SK-N-SH (cell line): ENCODE data around the gene GPR87. TPM values are rescaled to one million over a fixed set of nuclear protein-coding genes. Genes with fewer than 3 reads are reported as not detected.

ENCODE experiments used
- CTCF ChIA-PET: fragments of 300-600, 350-600 bp; formaldehyde crosslinking; extraction: SDS; loops from one replicate; lab custom pipeline; 2021; lab: Yijun Ruan, JAX
- POLR2A ChIA-PET: fragments of 350-600 bp; sonication (Branson Sonifier 250); formaldehyde crosslinking; extraction: SDS; loops from one replicate; lab custom pipeline; 2020; ENCODE audit warnings: antibody characterized with exemption, inconsistent platforms; lab: Yijun Ruan, JAX
- DNase-seq: peaks from one replicate; pipeline ENCODE4 v3.0.0; 2012
- H2AFZ ChIP-seq: fragments of 200-600 bp; sonication (generic); 2 replicates; pipeline ENCODE4 v1.8.1; 2016; ENCODE audit warnings: antibody characterized with exemption, mild to moderate bottlenecking, low read depth
- H3F3A ChIP-seq: fragments of 200-600 bp; sonication (generic); replicated peaks from 2 replicates; pipeline ENCODE3; 2016; ENCODE audit warnings: antibody characterized with exemption, mild to moderate bottlenecking; ENCODE audit not compliant: insufficient read depth
- H3K27ac ChIP-seq, 2 experiments: fragments of 200-500 bp in 1 of 2; fragments of 200-600 bp in 1 of 2; sonication (Bioruptor generic) in 1 of 2; sonication (generic), shearing (Covaris generic) in 1 of 2; 2 replicates each; pipeline versions ENCODE4 v1.5.1 to v1.6.1; 2014 to 2016; ENCODE audit warnings: low read depth in 2 of 2, inconsistent platforms in 1 of 2, low read length in 1 of 2, mild to moderate bottlenecking in 1 of 2, mixed read lengths in 1 of 2
- H3K27me3 ChIP-seq: fragments of 200-600 bp; sonication (generic), shearing (Covaris generic); 2 replicates; pipeline ENCODE4 v1.6.1; 2016; ENCODE audit warnings: mixed run types; ENCODE audit not compliant: insufficient read depth
- H3K36me3 ChIP-seq, 2 experiments: fragments of 200-500 bp in 1 of 2; fragments of 200-600 bp in 1 of 2; sonication (Bioruptor generic) in 1 of 2; sonication (generic) in 1 of 2; replicated peaks in 1 of 2; 2 replicates each; pipeline versions ENCODE3 to v1.5.1; 2014 to 2016; ENCODE audit warnings: low read length in 1 of 2, mild to moderate bottlenecking in 1 of 2; ENCODE audit not compliant: insufficient read depth in 2 of 2, control insufficient read depth in 1 of 2
- H3K4me1 ChIP-seq, 2 experiments: fragments of 200-500 bp in 1 of 2; fragments of 200-600 bp in 1 of 2; sonication (Bioruptor generic) in 1 of 2; sonication (generic), shearing (Covaris generic) in 1 of 2; 2 replicates each; pipeline versions ENCODE4 v1.5.1 to v1.6.1; 2014 to 2016; ENCODE audit warnings: low read depth in 1 of 2, low read length in 1 of 2, mixed run types in 1 of 2; ENCODE audit not compliant: insufficient read depth in 2 of 2, control insufficient read depth in 1 of 2
- H3K4me2 ChIP-seq: fragments of 200-600 bp; sonication (generic), shearing (Covaris generic); 2 replicates; pipeline ENCODE4 v1.6.1; 2017; ENCODE audit warnings: mixed run types
- H3K4me3 ChIP-seq, 2 experiments: fragments of 200-500 bp in 1 of 2; fragments of 200-600 bp in 1 of 2; sonication (Bioruptor generic) in 1 of 2; sonication (generic), shearing (Covaris generic) in 1 of 2; 2 replicates each; pipeline versions ENCODE4 v1.5.1 to v1.8.1; 2014 to 2016; ENCODE audit warnings: low read depth in 2 of 2, inconsistent platforms in 1 of 2, low read length in 1 of 2, mild to moderate bottlenecking in 1 of 2, mixed read lengths in 1 of 2, moderate library complexity in 1 of 2
- H3K79me2 ChIP-seq: fragments of 200-600 bp; sonication (generic); 2 replicates; pipeline ENCODE4 v1.8.1; 2017; ENCODE audit warnings: mild to moderate bottlenecking; ENCODE audit not compliant: insufficient read depth
- H3K9ac ChIP-seq: fragments of 200-600 bp; sonication (generic); 2 replicates; pipeline ENCODE4 v1.6.1; 2017; ENCODE audit warnings: mixed run types
- H3K9me2 ChIP-seq: fragments of 200-600 bp; sonication (generic); 2 replicates; pipeline ENCODE4 v1.6.1; 2017; ENCODE audit warnings: mixed run types
- H3K9me3 ChIP-seq: fragments of 200-600 bp; sonication (generic); 2 replicates; pipeline ENCODE4 v1.6.1; 2017; ENCODE audit warnings: mixed run types, mild to moderate bottlenecking, moderate library complexity
- H4K20me1 ChIP-seq: fragments of 200-600 bp; sonication (generic); 2 replicates; pipeline ENCODE4 v1.6.1; 2017; ENCODE audit warnings: mild to moderate bottlenecking, mixed run types; ENCODE audit not compliant: insufficient read depth
- CHD2 ChIP-seq: fragments of 150-350 bp; IDR thresholded peaks from 2 replicates; pipeline ENCODE4 v1.6.1; 2018; ENCODE audit warnings: low read length; ENCODE audit not compliant: partially characterized antibody
- EP300 ChIP-seq, 2 experiments: IDR thresholded peaks; 2 replicates each; pipeline versions ENCODE4 v1.4.0 to v1.6.1; 2012; ENCODE audit warnings: borderline replicate concordance in 1 of 2, low read depth in 1 of 2, low read length in 1 of 2
- FOSL2 ChIP-seq: IDR thresholded peaks from 2 replicates; pipeline ENCODE4 v1.4.0; 2012; ENCODE audit warnings: low read depth, mild to moderate bottlenecking, moderate library complexity, borderline replicate concordance
- FOXJ3 ChIP-seq: sonication (generic); formaldehyde crosslinking; IDR thresholded peaks from 2 replicates; pipeline ENCODE4 v1.5.1; 2020; ENCODE audit warnings: mild to moderate bottlenecking, missing genetic modification reagents
- FOXM1 ChIP-seq: IDR thresholded peaks from 2 replicates; pipeline ENCODE4 v1.4.0; 2012; ENCODE audit warnings: low read depth, mild to moderate bottlenecking
- GABPA ChIP-seq: IDR thresholded peaks from 2 replicates; pipeline ENCODE4 v1.4.0; 2012; ENCODE audit warnings: low read depth, mild to moderate bottlenecking
- GATA2 ChIP-seq: sonication (generic); formaldehyde crosslinking; IDR thresholded peaks from 2 replicates; pipeline ENCODE4 v1.5.0; 2020; ENCODE audit warnings: mild to moderate bottlenecking, missing genetic modification reagents
- JUND ChIP-seq: IDR thresholded peaks from 2 replicates; pipeline ENCODE4 v1.4.0; 2012
- MEF2A ChIP-seq: IDR thresholded peaks from 2 replicates; pipeline ENCODE4 v1.4.0; 2012; ENCODE audit warnings: low read depth, borderline replicate concordance
- MXI1 ChIP-seq: IDR thresholded peaks from 2 replicates; pipeline ENCODE4 v1.6.1; 2012; ENCODE audit warnings: mild to moderate bottlenecking, low read depth, low read length, improper control_type of control experiment
- NFIC ChIP-seq: IDR thresholded peaks from 2 replicates; pipeline ENCODE4 v1.4.0; 2012; ENCODE audit warnings: borderline replicate concordance
- NRF1 ChIP-seq: IDR thresholded peaks from 2 replicates; pipeline ENCODE4 v1.6.1; 2012; ENCODE audit warnings: low read depth, mild to moderate bottlenecking, low read length
- PBX3 ChIP-seq: IDR thresholded peaks from 2 replicates; pipeline ENCODE4; 2012
- POLR2AphosphoS5 ChIP-seq: IDR thresholded peaks from 2 replicates; pipeline ENCODE4 v1.6.1; 2012; ENCODE audit warnings: low read depth, low read length
- RCOR1 ChIP-seq: fragments of 150-350 bp; IDR thresholded peaks from 2 replicates; pipeline ENCODE4 v1.6.1; 2017; ENCODE audit warnings: antibody characterized with exemption, low read length
- REST ChIP-seq: IDR thresholded peaks from 2 replicates; pipeline ENCODE4 v1.6.1; 2012; ENCODE audit warnings: mild to moderate bottlenecking, low read depth, low read length, moderate library complexity
- RFX5 ChIP-seq: IDR thresholded peaks from 2 replicates; pipeline ENCODE4 v1.6.1; 2012; ENCODE audit warnings: mild to moderate bottlenecking, improper control_type of control experiment, low read length
- RXRA ChIP-seq: IDR thresholded peaks from 2 replicates; pipeline ENCODE4 v1.4.0; 2012; ENCODE audit warnings: low read depth, mild to moderate bottlenecking, borderline replicate concordance
- SIN3A ChIP-seq: IDR thresholded peaks from 2 replicates; pipeline ENCODE4 v1.6.1; 2012; ENCODE audit warnings: low read depth, mild to moderate bottlenecking, low read length, moderate library complexity, borderline replicate concordance
- TAF1 ChIP-seq: IDR thresholded peaks from 2 replicates; pipeline ENCODE4 v1.6.1; 2012; ENCODE audit warnings: low read depth, mild to moderate bottlenecking, low read length, moderate library complexity, borderline replicate concordance
- TCF12 ChIP-seq: IDR thresholded peaks from 2 replicates; pipeline ENCODE4 v1.4.0; 2012
- USF1 ChIP-seq: IDR thresholded peaks from 2 replicates; pipeline ENCODE4 v1.4.0; 2012; ENCODE audit warnings: low read depth, borderline replicate concordance
- USF2 ChIP-seq: fragments of 150-350 bp; IDR thresholded peaks from 2 replicates; pipeline ENCODE4 v1.6.1; 2017; ENCODE audit warnings: antibody characterized with exemption, low read length, low read depth, borderline replicate concordance
- YY1 ChIP-seq: IDR thresholded peaks from 2 replicates; pipeline ENCODE4 v1.4.0; 2012; ENCODE audit warnings: low read depth, mild to moderate bottlenecking
- WGBS: methylation state at CpG from one replicate; pipeline ENCODE4 v1.1.6; 2017; ENCODE audit warnings: low lambda C conversion rate; 5-methylcytosine and 5-hydroxymethylcytosine counted together
- polyA plus RNA-seq, 3 experiments: library from polyadenylated mRNA; depleted of rRNA; stranded (reverse); fragments of >200 nt; gene quantifications; 2 replicates each; pipeline ENCODE4 v1.2.3, GENCODE V29; 2012

Gene GPR87
- polyA plus RNA-seq, 1 of the 3 experiments (the other 2 are of a cell fraction): 2.3 TPM

- peak; percentile 53; the same call in 1 of the 2 replicates for TF ChIP-seq REST
- TF ChIP-seq NFIC: peak; percentile 85
- peak; percentile 88 for TF ChIP-seq PBX3
- TF ChIP-seq NRF1: no peak
- peak; percentile 98 for TF ChIP-seq TCF12
- TF ChIP-seq SIN3A: no peak
- TF ChIP-seq CHD2: no peak
- peak; percentile 63 for TF ChIP-seq FOSL2
- TF ChIP-seq USF2: no peak
- no peak for TF ChIP-seq TAF1
- TF ChIP-seq FOXM1: peak; percentile 29; the same call in 1 of the 2 replicates
- TF ChIP-seq USF1: no peak
- TF ChIP-seq RXRA: peak; percentile 64; the same call in 1 of the 2 replicates
- TF ChIP-seq YY1: no peak
- TF ChIP-seq GATA2: no peak
- TF ChIP-seq, all 33 proteins: peak for 14
These were observed 11.4 kb downstream of the GPR87 start (continued) for GRCh38 chr3:151305060-151305774.

GRCh38 chr3:151303751-151304150, 12.9 kb downstream of the GPR87 start:
- H3K9ac ChIP-seq: no peak overlapping the region
- H3K9me3 ChIP-seq: no peaks in the 10 kb centered on the region
- H3K4me1 ChIP-seq: peaks cover 0 to 13% of the 10 kb centered on the region in 2 experiments; a peak in 2 of 4 replicates
- peaks cover 4% of the 10 kb centered on the region; the same call in 1 of the 2 replicates for H3K27me3 ChIP-seq
- WGBS: 54% methylated on average over 2 of the region's 2 CpGs
- no peak overlapping the region for H3K4me3 ChIP-seq
- no peaks in the 10 kb centered on the region for H4K20me1 ChIP-seq
- DNase-seq: no peak
- H3K79me2 ChIP-seq: no peaks in the 10 kb centered on the region
- H3K4me2 ChIP-seq: no peak overlapping the region
- no peaks in the 10 kb centered on the region for H3K36me3 ChIP-seq
- ChIA-PET POLR2A (no interaction called here), CTCF (interaction anchor here (1.3 to 1.5 kb wide), 2 partner anchors 13 to 136 kb away, joined by 4 to 5 read pairs; no protein-coding TSS in a partner anchor)
- peaks cover 26% of the 10 kb centered on the region for H3F3A ChIP-seq
- no peak overlapping the region for H3K27ac ChIP-seq
- no peaks in the 10 kb centered on the region for H3K9me2 ChIP-seq
- H2AFZ ChIP-seq: no peak overlapping the region
- no peak for TF ChIP-seq TAF1
- no peak for TF ChIP-seq FOXJ3 (CRISPR knock-in tag)
- no peak for TF ChIP-seq RCOR1
- TF ChIP-seq EP300 (IDR thresholded peaks at IDR 0.05; ENCODE audit: borderline replicate concordance in 1 of 2, low read depth in 1 of 2, low read length in 1 of 2): no peak
- TF ChIP-seq MEF2A: no peak
- no peak for TF ChIP-seq USF1
- TF ChIP-seq FOXM1: no peak
- TF ChIP-seq JUND: no peak
- no peak for TF ChIP-seq POLR2AphosphoS5
- no peak for TF ChIP-seq MXI1
- TF ChIP-seq GABPA: no peak
- TF ChIP-seq USF2: no peak
- no peak for TF ChIP-seq RFX5
